ENCODE results near the gene LMNTD2. TPM values are rescaled to one million over a fixed set of nuclear protein-coding genes. Genes with fewer than 3 reads are reported as not detected.

LMNTD2 gene
- total and polyA plus RNA-seq, 4 experiments from 2014 or later: 0.94 to 8.1 (median 4.2) TPM

GRCh38 chr11:556662-557256 is 3.8 kb downstream of the LMNTD2 start:
- peak overlapping the region in 5 of 7 donors; percentile 22 to 65 (median 48) for H3K27ac Mint-ChIP-seq
- CTCF ChIA-PET (ENCODE audit: partially characterized antibody): interaction anchor here (1.2 to 3.4 kb wide), 6 partner anchors 8 to 170 kb away, joined by 4 to 30 read pairs (median 6); partner anchors contain the start of genes DEAF1 and TMEM80

GRCh38 chr11:555780-556661 is 4.5 kb downstream of the LMNTD2 start:
- CTCF ChIA-PET (ENCODE audit: partially characterized antibody): interaction anchor here (0.7 to 3.4 kb wide), 15 partner anchors 9 to 191 kb away, joined by 3 to 41 read pairs (median 5); partner anchors contain the start of genes DEAF1, PHRF1, TALDO1 and TMEM80
- intact Hi-C loops (cut with micrococcal nuclease): loop anchor here (1.0 to 5.0 kb wide), 5 partner anchors 19 to 241 kb away; partner anchors contain the start of genes LRRC56 and SLC25A22
- Mint-ChIP-seq H3K36me3 (no peaks in the 10 kb centered on the region), H3K4me3 (peak overlapping the region in 7 of 8 donors; percentile 36 to 69 (median 53)), H3K27ac (peak overlapping the region in 4 of 7 donors; percentile 37 to 65 (median 52)), H3K4me1 (peaks cover 4 to 14% (median 7%) of the 10 kb centered on the region in 4 donors), H3K9me3 (no peaks in the 10 kb centered on the region), H3K27me3 (no peaks in the 10 kb centered on the region)
- POLR2A ChIA-PET (ENCODE audit: partially characterized antibody): interaction anchor here (0.6 to 5.8 kb wide), 11 partner anchors 11 to 263 kb away, joined by 3 to 62 read pairs (median 25); partner anchors contain the start of genes DEAF1, HRAS, IRF7 and LRRC56
- Histone ChIP-seq H3K9me3 (ENCODE audit: control insufficient read depth in 1 of 2, low read length in 2 of 2) (no peaks in the 10 kb centered on the region), H3K4me3 (ENCODE audit: low read length in 2 of 2) (peak overlapping the region in 1 of 2 donors; percentile 43), H3K27me3 (ENCODE audit: insufficient read depth, low read length) (no peaks in the 10 kb centered on the region), H3K4me1 (ENCODE audit: insufficient read depth, low read length) (peaks cover 20% of the 10 kb centered on the region), H3K36me3 (ENCODE audit: insufficient read depth, low read length) (no peaks in the 10 kb centered on the region), H3K27ac (ENCODE audit: low read depth, low read length) (peak overlapping the region; percentile 21)
- peak in 3 of 5 donors; percentile 39 to 53 (median 52) for DNase-seq

More at GRCh38 chr11:556662-557256, 3.8 kb downstream of the LMNTD2 start:
- no peaks in the 10 kb centered on the region for H3K36me3 ChIP-seq (ENCODE audit: insufficient read depth, low read length)
- Mint-ChIP-seq H3K4me3 (peak overlapping the region; percentile 8 to 69 (median 52)), H3K36me3 (peaks cover 0 to 3% of the 10 kb centered on the region in 2 donors), H3K9me3 (no peaks in the 10 kb centered on the region), H3K4me1 (peaks cover 7 to 19% (median 11%) of the 10 kb centered on the region in 4 donors), H3K27me3 (no peaks in the 10 kb centered on the region)
- no peaks in the 10 kb centered on the region for H3K27me3 ChIP-seq (ENCODE audit: insufficient read depth, low read length)
- H3K4me1 ChIP-seq (ENCODE audit: insufficient read depth, low read length): peaks cover 25% of the 10 kb centered on the region
- POLR2A ChIA-PET (ENCODE audit: partially characterized antibody): interaction anchor here (0.6 to 5.8 kb wide), 7 partner anchors 10 to 170 kb away, joined by 3 to 62 read pairs (median 26); partner anchors contain the start of genes DEAF1, HRAS, IRF7 and LRRC56
- H3K4me3 ChIP-seq (ENCODE audit: low read length in 2 of 2): no peak overlapping the region
- H3K27ac ChIP-seq (ENCODE audit: low read depth, low read length): no peak overlapping the region
- no peaks in the 10 kb centered on the region for H3K9me3 ChIP-seq (ENCODE audit: control insufficient read depth in 1 of 2, low read length in 2 of 2)
- peak in 1 of 5 donors; percentile 38 for DNase-seq
- intact Hi-C loops (cut with micrococcal nuclease): loop anchor here (5.0 kb wide), 1 partner anchor 241 kb away; the partner anchor contains the start of gene SLC25A22

- no peaks in the 10 kb centered on the region for H3K9me3 Mint-ChIP-seq
- no peaks in the 10 kb centered on the region for H3K27me3 Mint-ChIP-seq
- H3K4me1 Mint-ChIP-seq: peaks cover 4 to 14% (median 7%) of the 10 kb centered on the region in 4 donors
- H3K9me3 ChIP-seq (ENCODE audit: control insufficient read depth in 1 of 2, low read length in 2 of 2): no peaks in the 10 kb centered on the region
- intact Hi-C loops (cut with micrococcal nuclease): loop anchor here (1.0 to 5.0 kb wide), 5 partner anchors 18 to 242 kb away; partner anchors contain the start of genes LRRC56 and SLC25A22
- peak overlapping the region in 1 of 2 donors; percentile 43 for H3K4me3 ChIP-seq (ENCODE audit: low read length in 2 of 2)
- peak in 1 of 5 donors; percentile 39 for DNase-seq
- POLR2A ChIA-PET (ENCODE audit: partially characterized antibody): interaction anchor here (0.9 to 5.8 kb wide), 16 partner anchors 12 to 264 kb away, joined by 3 to 62 read pairs (median 4); partner anchors contain the start of genes DEAF1, HRAS, IRF7 and LRRC56
- no peaks in the 10 kb centered on the region for H3K36me3 ChIP-seq (ENCODE audit: insufficient read depth, low read length)
- H3K27ac Mint-ChIP-seq: no peak overlapping the region
- H3K27me3 ChIP-seq (ENCODE audit: insufficient read depth, low read length): no peaks in the 10 kb centered on the region
- H3K36me3 Mint-ChIP-seq: no peaks in the 10 kb centered on the region
- CTCF ChIA-PET (ENCODE audit: partially characterized antibody): interaction anchor here (0.7 to 3.4 kb wide), 17 partner anchors 9 to 202 kb away, joined by 3 to 41 read pairs (median 4); partner anchors contain the start of genes DEAF1, PHRF1, TALDO1 and TMEM80
- H3K4me1 ChIP-seq (ENCODE audit: insufficient read depth, low read length): peaks cover 20% of the 10 kb centered on the region
- peak overlapping the region; percentile 21 for H3K27ac ChIP-seq (ENCODE audit: low read depth, low read length)
- peak overlapping the region in 3 of 8 donors; percentile 25 to 58 (median 54) for H3K4me3 Mint-ChIP-seq
These were observed 5.2 kb downstream of the LMNTD2 start for GRCh38 chr11:555227-555779.

- Mint-ChIP-seq H3K4me1 (peaks cover 0 to 9% (median 1%) of the 10 kb centered on the region in 4 donors), H3K36me3 (no peaks in the 10 kb centered on the region), H3K4me3 (peak overlapping the region in 6 of 8 donors; percentile 13 to 68 (median 56)), H3K9me3 (no peaks in the 10 kb centered on the region), H3K27ac (peak overlapping the region in 1 of 7 donors; percentile 46), H3K27me3 (no peaks in the 10 kb centered on the region)
- intact Hi-C loops (cut with micrococcal nuclease): loop anchor here (1.0 to 5.0 kb wide), 5 partner anchors 17 to 243 kb away; partner anchors contain the start of genes LRRC56 and SLC25A22
- Histone ChIP-seq H3K36me3 (ENCODE audit: insufficient read depth, low read length) (no peaks in the 10 kb centered on the region), H3K27me3 (ENCODE audit: insufficient read depth, low read length) (no peaks in the 10 kb centered on the region), H3K4me1 (ENCODE audit: insufficient read depth, low read length) (peaks cover 13% of the 10 kb centered on the region), H3K4me3 (ENCODE audit: low read length in 2 of 2) (peak overlapping the region in 1 of 2 donors; percentile 43), H3K27ac (ENCODE audit: low read depth, low read length) (no peak overlapping the region), H3K9me3 (ENCODE audit: control insufficient read depth in 1 of 2, low read length in 2 of 2) (no peaks in the 10 kb centered on the region)
- POLR2A ChIA-PET (ENCODE audit: partially characterized antibody): interaction anchor here (0.6 to 5.8 kb wide), 20 partner anchors 10 to 264 kb away, joined by 3 to 62 read pairs (median 4); partner anchors contain the start of genes DEAF1, HRAS, IRF7 and LRRC56
- CTCF ChIA-PET (ENCODE audit: partially characterized antibody): interaction anchor here (0.7 to 3.4 kb wide), 26 partner anchors 9 to 211 kb away, joined by 3 to 41 read pairs (median 4); partner anchors contain the start of genes DEAF1, EPS8L2, PHRF1 and TALDO1
- peak; percentile 72 to 77 (median 74) for DNase-seq
These were observed 5.9 kb downstream of the LMNTD2 start for GRCh38 chr11:554428-555226.

- ChIA-PET CTCF (ENCODE audit: partially characterized antibody) (interaction anchor here (0.7 to 3.4 kb wide), 16 partner anchors 8 to 210 kb away, joined by 3 to 41 read pairs (median 4); partner anchors contain the start of genes DEAF1, EPS8L2, PHRF1 and TMEM80), POLR2A (ENCODE audit: partially characterized antibody) (interaction anchor here (0.9 to 5.8 kb wide), 10 partner anchors 13 to 210 kb away, joined by 3 to 62 read pairs (median 26); partner anchors contain the start of genes DEAF1, HRAS, LRRC56 and PHRF1)
- no peak overlapping the region for H3K4me3 ChIP-seq (ENCODE audit: low read length in 2 of 2)
- peaks cover 11% of the 10 kb centered on the region for H3K4me1 ChIP-seq (ENCODE audit: insufficient read depth, low read length)
- Mint-ChIP-seq H3K27me3 (no peaks in the 10 kb centered on the region), H3K36me3 (no peaks in the 10 kb centered on the region), H3K4me1 (peaks cover 0 to 8% (median 0%) of the 10 kb centered on the region in 4 donors), H3K27ac (no peak overlapping the region), H3K4me3 (peak overlapping the region in 2 of 8 donors; percentile 16 to 49), H3K9me3 (no peaks in the 10 kb centered on the region)
- H3K36me3 ChIP-seq (ENCODE audit: insufficient read depth, low read length): no peaks in the 10 kb centered on the region
- no peak overlapping the region for H3K27ac ChIP-seq (ENCODE audit: low read depth, low read length)
- H3K9me3 ChIP-seq (ENCODE audit: control insufficient read depth in 1 of 2, low read length in 2 of 2): no peaks in the 10 kb centered on the region
- intact Hi-C loops (cut with micrococcal nuclease): no loop called here
- no peaks in the 10 kb centered on the region for H3K27me3 ChIP-seq (ENCODE audit: insufficient read depth, low read length)
- no peak for DNase-seq
These were observed 6.6 kb downstream of the LMNTD2 start for GRCh38 chr11:553988-554340.
